ENCODE results near the gene GTF2H4.

The GTF2H4 gene

GRCh38 chr6:30882759-30883684 is 25.0 kb upstream of the GTF2H4 start:
- no peak for FAIRE-seq

DNA sequence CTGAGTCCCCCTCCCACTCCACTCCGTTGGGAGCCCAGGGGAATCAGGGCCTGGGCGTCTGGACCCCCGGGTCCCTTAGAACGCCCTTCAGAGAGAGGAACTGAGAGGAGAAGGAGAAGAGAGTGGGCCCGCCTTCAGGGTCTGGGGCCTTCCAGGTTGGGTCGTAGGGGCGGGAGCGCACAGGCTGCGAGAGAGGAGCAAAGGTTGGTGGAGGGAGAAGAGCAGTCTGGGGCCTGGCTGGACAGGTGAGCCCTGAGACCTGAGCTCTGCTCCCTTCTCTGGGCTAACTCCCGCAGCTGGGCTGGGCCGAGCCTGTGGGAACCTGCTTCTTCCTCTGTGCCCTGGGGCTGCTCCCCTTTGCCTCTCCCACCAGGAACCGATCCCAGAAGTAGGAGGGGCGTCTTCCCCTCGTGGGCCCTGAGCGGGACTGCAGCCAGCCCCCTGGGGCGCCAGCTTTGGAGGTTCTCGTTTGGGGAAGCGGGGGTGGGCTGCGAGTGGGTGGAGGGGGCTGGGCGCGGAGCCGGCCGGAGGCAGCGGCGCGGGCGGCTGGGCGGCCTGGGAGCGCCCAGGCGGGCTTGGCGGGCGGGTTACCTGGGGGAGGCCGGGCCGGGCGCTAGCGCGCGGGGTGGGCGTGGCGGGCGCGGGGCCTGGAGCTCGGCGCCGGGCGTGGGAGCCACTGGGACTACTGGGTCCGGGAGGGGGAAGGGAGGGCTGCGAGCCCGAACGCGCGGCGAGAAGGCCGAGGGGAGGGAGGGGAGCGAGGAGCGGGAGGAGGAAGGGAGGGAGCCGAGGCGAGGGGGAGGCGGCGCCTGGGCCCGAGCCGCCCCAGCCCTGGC is 24.1 kb upstream of the GTF2H4 start, which contains the start of gene DDR1:
TSS of gene DDR1 (plus strand) at position 835 of the 836 bp plus-strand sequence. CDS start 4,211 bp downstream, outside the sequence.
- FAIRE-seq: no peak

GRCh38 chr6:30884521-30885480 is 23.2 kb upstream of the GTF2H4 start:
- no peak for FAIRE-seq

- FAIRE-seq: no peak
Measured at GRCh38 chr6:30885481-30885998, 22.5 kb upstream of the GTF2H4 start.

GRCh38 chr6:30885999-30886896 is 21.8 kb upstream of the GTF2H4 start:
- FAIRE-seq: no peak

DNA sequence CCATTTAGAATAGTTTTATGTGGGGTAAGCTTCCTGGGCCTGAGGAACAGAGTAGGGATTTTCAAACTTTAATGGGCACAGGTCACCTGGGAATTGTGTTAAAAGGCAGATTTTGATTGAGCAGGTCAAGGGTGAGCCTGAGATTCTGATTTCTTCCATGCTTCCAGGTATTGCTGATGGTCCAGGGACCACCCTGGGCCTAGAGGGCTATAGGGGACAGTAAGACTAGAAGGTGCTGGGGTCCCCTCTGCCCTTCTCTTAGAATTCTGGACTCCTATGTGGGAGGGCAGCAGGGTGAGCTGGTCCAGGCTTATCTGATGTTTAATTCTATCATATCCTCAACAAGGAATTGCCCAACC is 21.1 kb upstream of the GTF2H4 start:
- FAIRE-seq: no peak

DNA sequence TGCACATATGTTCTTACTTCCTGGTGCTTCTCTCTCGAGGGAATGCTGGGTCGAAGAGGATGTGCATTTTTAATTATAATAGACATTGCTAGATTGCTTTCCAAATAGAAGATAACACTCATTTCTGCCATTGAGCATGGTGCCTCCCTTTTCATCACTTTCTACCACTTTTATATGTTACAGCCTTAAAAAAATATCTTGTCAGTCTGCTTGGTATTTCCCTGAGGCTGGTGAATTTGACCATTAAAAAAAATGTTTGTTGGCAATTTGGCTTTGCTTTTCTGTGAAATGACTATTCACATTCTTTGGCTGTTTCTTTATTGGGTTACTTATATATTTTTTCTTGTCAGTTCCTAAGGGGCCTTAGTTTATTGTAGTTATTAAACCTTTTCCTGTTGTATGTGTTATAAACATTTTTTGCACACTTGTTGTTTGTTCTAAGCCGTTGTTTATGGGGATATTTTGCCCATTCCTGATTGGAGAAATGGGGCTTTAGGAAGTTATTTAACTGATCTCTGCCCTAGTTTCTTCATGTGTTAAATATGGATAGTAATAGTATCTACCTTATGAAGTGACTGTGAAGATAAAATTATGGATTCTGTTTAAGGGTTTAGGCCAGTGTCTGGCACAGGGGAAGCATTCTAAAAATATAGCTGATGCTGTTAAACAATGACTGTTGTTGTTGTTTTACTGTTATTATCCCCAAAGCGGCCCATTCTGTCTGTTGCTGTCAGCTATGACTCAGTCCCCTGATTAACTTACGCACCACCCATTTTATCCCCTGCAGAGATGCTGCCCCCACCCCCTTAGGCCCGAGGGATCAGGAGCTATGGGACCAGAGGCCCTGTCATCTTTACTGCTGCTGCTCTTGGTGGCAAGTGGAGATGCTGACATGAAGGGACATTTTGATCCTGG is 19.8 kb upstream of the GTF2H4 start:
- FAIRE-seq: no peak

GRCh38 chr6:30888816-30889495 is 19.1 kb upstream of the GTF2H4 start:
- FAIRE-seq: no peak

DNA sequence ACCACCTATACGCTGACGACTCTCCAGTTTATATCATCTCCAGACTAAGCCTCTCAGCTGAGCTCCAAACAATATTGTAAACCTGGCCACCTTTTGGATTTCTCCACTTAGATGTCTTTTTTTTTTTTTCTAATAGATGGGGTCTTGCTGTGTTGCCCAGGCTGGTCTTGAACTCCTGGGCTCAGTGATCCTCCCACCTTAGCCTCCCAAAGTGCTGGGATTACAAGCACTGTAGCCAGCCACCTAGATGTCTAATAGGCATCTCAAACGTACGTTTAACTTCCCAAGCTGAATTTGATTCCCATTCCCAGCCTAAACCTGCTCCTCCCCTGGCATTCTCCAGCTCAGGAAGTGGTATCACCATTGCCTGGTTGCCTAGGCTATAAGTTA is 18.5 kb upstream of the GTF2H4 start:
- no peak for FAIRE-seq

DNA sequence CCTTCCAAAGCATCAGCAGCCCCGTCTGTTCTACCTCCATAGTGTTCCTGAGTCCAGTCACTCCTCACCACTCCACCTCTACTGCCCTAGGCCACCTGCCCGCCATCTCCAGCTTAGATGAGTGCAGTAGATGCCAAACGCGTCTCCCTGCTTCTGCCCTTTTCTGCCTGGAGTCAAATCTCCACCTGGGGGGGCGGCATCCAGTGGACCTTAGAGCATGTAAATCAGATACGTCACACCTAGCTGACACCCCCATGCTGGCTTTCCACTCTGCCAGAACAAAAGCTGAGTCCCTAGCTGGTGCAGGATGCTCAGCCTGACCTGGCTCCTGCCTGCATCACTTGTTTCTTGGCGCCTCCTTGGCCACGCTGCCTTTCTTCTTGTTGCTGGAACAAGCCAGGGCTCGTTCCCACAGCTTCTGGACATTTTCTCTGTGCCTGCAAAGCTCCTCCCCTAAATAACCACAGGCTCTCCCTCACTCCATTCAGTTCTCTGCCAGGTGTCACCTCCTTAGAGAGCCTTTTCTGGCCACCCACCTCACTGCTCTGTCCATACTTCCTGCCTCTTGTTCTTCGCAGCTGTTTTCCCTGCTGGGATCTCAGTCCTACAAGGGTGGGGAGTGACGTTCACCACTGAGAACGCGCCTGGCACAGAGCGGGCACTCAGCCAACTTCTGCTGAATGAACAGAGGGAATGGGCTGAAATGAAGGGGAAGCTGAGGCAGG is 17.9 kb upstream of the GTF2H4 start:
- no peak for FAIRE-seq

- no peak for FAIRE-seq
Measured at GRCh38 chr6:30890646-30891449, 17.2 kb upstream of the GTF2H4 start.

DNA sequence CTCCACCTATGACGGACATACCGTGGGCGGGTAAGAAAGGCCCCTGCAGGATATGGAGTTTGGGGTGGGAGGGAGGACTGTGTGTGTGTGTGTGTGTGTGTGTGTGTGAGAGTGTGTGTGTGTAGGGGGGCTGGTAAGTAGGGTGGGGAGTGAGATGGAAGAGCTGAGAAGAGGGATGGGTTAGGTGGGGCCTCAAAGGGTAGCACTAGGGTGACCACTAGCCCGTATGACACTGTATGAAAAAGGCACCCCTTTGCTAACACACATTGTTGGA is 16.6 kb upstream of the GTF2H4 start:
- no peak for FAIRE-seq

DNA sequence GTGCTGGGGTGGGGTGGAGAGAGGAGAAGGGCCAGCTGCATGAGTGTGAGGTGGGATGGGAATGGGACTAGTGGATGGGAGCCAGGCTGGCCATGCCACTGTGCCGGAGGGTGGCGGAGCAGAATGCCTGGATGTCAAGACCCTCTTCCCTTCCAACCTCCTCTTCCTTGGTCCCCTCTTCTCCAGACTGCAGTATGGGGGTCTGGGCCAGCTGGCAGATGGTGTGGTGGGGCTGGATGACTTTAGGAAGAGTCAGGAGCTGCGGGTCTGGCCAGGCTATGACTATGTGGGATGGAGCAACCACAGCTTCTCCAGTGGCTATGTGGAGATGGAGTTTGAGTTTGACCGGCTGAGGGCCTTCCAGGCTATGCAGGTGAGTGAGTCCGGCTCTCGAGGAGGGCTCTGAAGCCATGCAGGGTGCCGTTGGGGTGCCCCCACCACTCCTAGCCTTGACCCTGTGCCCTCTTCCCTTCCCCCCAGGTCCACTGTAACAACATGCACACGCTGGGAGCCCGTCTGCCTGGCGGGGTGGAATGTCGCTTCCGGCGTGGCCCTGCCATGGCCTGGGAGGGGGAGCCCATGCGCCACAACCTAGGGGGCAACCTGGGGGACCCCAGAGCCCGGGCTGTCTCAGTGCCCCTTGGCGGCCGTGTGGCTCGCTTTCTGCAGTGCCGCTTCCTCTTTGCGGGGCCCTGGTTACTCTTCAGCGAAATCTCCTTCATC is 16.0 kb upstream of the GTF2H4 start:
- no peak for FAIRE-seq

DNA sequence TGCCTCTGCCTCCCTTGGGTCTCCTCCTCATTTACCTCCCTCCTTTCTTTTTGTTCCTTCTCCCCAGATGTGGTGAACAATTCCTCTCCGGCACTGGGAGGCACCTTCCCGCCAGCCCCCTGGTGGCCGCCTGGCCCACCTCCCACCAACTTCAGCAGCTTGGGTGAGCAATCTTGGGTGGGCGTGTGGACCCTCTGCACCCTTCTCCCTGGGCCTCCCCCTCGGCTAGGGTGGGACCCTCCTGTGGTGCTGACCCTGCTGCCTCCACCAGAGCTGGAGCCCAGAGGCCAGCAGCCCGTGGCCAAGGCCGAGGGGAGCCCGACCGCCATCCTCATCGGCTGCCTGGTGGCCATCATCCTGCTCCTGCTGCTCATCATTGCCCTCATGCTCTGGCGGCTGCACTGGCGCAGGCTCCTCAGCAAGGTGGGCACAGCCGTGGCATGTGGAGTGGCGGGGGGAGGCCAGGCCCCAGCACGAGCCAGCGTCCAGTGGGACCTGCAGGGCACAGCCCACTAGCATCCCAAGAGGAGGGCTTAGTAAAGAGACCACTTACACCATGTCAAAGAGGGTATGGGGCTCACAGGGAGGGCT is 14.9 kb upstream of the GTF2H4 start:
- FAIRE-seq: no peak

- no peak for FAIRE-seq
Measured at GRCh38 chr6:30893666-30894065, 14.3 kb upstream of the GTF2H4 start.

DNA sequence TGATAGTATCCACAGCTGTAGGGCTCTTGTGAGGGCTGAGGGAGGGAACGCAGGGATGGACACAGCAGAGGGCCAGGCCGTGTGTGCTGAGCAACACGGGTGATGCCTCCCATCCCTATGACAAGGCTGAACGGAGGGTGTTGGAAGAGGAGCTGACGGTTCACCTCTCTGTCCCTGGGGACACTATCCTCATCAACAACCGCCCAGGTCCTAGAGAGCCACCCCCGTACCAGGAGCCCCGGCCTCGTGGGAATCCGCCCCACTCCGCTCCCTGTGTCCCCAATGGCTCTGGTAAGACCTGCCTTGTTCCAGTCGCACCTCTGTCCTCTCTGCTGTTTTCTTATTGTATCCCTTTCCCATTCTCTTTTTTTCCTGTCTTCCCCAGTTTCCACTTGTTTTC is 13.6 kb upstream of the GTF2H4 start:
- FAIRE-seq: no peak

- no peak for FAIRE-seq
Measured at GRCh38 chr6:30894935-30895334, 13.1 kb upstream of the GTF2H4 start.

All from colon (tissue), 2 donors.